Hippocampal formation (tissue), 2 donors: Measurements from ENCODE around the gene C16orf82.
"Not testable (repeated sequence)": the region's sequence is repeated elsewhere in the genome, so short reads cannot be mapped to it uniquely, and the experiment has no call there.

Source experiments
- DNase-seq, 2 donors: peaks; one replicate each; lab custom pipeline; 2025; lab: John Stamatoyannopoulos, UW

C16orf82 gene

GRCh38 chr16:27066668-27067537 is at the start of gene C16orf82:
Gene C16orf82, plus strand, starts transcription at chr16:27066927.
- no peak for DNase-seq

DNA sequence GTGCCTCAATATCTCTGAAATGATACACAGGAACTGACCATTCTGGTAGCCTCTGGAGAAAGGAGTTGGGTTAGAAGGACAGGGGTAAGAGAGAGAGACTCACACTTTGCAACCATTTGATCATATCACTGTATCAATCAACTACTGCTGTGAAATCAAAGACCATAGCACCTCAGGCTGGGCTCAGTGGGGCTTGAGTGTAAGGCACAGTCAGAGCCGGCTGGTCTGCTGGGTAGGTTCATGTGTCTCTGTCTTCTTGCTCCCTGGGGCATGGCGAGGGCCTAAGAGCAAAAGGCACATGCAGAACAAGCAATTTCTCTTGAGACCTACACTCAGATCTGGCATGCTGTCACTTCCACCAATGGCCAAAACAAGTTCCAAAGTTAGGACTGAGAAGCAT is 46.7 kb upstream of the C16orf82 start:
- no peak for DNase-seq

- no peak for DNase-seq
These were observed 42.7 kb upstream of the C16orf82 start for GRCh38 chr16:27024010-27024409.

- DNase-seq, result no peak
These were observed 41.1 kb upstream of the C16orf82 start for GRCh38 chr16:27025581-27025980.

- DNase-seq, result no peak
These were observed 38.8 kb upstream of the C16orf82 start for GRCh38 chr16:27027971-27028370.

DNA sequence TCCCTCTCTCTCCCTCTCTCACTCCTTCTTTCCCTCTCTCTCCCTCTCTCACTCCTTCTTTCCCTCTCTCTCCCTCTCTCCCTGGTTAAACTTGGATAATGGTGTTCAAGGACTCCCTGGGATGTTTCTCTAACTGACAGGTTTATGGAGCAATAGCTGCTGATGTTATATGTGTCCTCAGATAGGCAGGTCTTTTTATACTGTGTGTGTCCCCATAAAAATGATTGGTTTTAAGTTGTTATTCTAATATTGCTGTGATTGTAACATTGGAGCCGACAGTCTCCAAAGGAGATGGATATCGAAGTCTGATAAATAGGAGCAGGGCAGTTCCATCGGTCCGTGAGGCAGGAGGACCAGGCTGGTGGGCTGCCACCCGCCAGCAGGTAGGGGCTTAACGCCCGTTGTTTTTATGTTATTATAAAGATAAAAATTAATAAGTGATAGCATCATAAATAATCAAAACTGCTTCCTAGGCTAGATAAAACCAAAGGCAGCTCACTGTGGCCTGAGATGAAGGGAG is 38.1 kb upstream of the C16orf82 start:
- no peak for DNase-seq

DNA sequence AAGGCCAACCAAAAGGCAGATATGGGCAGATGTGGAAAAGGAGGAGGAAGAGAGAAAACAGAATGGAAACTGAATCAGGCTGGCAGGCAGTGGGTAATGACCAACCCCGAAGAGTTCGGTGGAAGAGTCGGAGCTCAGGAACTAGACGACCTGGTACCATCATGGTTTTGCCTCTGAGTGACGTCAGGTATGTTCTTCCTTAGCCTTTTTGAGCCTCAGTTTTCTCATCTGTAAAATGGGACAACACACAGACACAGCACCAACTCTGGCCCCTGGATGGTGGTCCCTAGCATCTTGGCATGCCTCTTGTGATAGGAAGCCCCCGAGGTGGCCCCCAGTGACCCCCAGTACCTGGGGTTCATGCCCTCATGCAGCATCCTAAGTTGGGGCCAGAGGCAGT is 37.2 kb upstream of the C16orf82 start:
- DNase-seq, result no peak

DNA sequence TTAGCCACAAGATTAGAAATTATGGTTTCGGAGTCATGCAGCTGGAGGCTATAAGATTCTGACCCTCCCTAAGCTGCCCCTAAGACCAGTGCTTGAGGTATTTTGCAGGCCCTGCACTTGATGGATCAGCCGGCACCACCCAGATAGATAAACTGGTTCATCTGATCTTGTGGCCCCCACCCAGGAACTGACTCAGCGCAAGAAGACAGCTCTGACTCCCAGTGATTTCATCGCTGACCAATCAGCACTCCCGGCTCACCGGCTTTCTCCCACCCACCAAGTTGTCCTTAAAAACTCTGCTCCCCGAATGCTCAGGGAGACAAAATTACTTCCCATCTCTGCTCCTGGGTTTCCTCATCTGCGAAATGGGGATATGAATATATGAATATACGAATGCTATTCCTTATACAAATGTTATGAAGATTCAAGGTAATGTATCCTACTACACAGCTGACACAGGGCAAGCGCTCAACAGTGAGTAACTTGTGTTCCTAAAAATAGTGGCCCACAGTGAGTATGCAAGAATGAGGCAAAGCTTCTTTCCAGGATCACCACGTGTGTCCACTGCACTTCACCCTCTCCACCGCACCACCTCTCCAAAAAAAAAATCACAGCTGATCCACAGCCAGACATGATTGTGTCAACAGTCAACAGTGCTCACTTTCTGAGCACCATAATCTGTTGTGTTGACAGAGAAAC is 33.3 kb upstream of the C16orf82 start:
- DNase-seq, result no peak

- no peak for DNase-seq
These were observed 26.0 kb upstream of the C16orf82 start for GRCh38 chr16:27040732-27041131.

- no peak for DNase-seq
These were observed 19.7 kb upstream of the C16orf82 start for GRCh38 chr16:27046958-27047518.

DNA sequence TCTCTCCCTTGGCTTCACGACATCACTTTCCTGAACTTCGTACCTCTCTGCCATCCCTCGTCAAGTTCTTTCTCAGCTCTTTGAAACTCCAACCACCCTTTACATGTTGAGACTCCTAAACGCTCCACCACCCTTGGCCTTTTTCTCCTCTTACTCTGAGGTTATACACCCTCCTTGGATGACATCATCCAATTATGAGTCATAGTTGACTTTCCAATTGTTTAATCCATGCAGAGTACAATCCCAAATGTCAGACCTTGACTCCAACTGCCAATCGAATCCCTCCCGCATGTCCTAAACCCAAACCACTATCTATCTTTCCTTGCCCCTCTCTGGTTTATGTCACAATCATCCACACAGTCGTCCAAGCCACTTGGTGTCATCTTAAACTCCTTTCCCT is 18.4 kb upstream of the C16orf82 start:
- no peak for DNase-seq

DNA sequence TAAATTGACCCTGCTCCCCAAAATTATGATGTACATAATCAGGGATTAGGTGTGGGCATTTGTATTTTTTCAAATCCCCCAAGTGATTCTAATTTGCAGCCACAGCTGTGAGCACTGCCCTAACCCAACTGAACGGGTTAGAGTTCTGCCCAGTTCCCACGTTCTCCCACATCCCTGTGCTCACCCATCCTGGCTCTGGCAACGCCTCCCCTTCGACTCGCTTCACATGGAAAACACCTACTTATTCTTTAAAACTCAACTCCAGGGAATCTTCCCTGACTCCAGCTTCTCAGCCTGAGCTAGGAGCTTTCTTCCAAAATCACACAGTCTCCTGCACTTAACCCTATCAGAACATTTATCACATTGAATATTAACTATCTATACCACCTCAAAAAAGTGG is 17.6 kb upstream of the C16orf82 start:
- no peak for DNase-seq

DNA sequence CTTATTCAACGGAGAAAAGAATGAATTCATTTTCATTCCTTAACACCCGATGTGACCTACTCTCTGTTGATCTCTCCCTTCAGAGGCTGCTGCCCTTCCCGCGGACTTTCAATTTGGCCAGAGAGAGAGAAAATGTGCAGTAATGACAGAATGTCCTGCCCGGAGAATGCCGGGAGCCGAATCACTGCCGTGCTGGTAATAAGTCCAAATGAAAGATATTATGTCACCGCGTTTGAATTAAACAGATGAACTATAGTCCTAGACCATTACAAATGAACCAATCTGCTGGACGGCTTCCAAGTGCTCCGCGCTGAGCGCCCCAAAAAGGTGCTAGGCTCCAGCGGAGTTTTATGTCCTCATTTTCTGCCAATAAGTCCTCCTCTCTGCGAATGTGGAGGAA is 14.7 kb upstream of the C16orf82 start:
- DNase-seq, result no peak

- no peak for DNase-seq
These were observed 12.7 kb upstream of the C16orf82 start for GRCh38 chr16:27053996-27054395.

DNA sequence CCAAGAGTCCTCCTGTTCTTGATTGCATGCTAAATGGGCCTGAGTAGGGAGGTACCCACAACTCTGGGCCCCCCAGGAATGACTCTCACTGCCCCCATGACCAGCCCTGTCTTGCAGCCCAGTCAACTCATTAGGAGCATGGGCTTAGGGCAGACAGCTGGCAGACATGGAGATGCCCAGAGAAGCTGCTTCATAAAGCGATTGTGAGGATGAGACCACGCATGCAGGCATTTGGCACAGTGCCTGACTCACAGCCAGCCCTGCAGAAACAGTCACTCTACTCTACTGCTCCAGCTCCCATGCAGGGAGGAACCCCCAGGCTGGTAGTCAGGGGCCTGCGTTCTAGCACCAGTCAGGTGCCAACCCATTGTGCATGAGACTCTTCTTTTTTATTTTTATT is 8.4 kb upstream of the C16orf82 start:
- DNase-seq, result no peak

- no peak for DNase-seq
These were observed 4.0 kb downstream of the C16orf82 start for GRCh38 chr16:27070776-27071175.

DNA sequence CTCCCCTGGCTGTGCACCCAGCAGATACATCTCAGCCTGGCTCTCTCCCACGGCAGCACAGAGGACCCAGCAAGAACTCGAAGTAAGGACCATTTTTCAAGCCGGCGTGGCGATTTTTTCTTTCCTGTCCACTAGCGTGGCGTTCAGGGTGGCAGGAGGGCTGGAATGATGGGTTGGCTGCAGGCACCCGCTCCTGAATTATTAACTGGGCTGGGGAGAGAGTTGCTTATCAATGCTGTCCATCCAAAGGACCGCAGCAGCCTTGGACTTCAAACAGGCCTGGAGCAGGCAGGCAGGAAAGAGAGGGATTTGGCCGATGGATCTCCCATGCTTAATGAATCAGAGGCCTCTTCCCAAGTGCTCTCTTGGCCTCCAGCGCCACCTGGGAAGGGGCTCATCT is 7.0 kb downstream of the C16orf82 start:
- no peak for DNase-seq

GRCh38 chr16:27080895-27081294 is 14.2 kb downstream of the C16orf82 start:
- no peak for DNase-seq

GRCh38 chr16:27083861-27084261 is 17.1 kb downstream of the C16orf82 start:
- no peak for DNase-seq

- no peak for DNase-seq
These were observed 17.7 kb downstream of the C16orf82 start for GRCh38 chr16:27084307-27085028.

- no peak for DNase-seq
These were observed 18.5 kb downstream of the C16orf82 start for GRCh38 chr16:27085182-27085581.

GRCh38 chr16:27086031-27086430 is 19.3 kb downstream of the C16orf82 start:
- DNase-seq, result not testable (repeated sequence)
